Neural cell (in vitro differentiated cells): ENCODE measurements around the gene KIF13A. TPM values are rescaled to one million over a fixed set of nuclear protein-coding genes. Genes with fewer than 3 reads are reported as not detected.
A peak's percentile ranks its signal among the peaks of the same experiment; 100 is the strongest.

ENCODE experiments used
- H2AFZ ChIP-seq: fragments of 200-600, 300-800 bp; sonication (generic), shearing (Covaris generic); 2 replicates; pipeline ENCODE4 v1.6.0; 2014; ENCODE audit warnings: low read depth, mild to moderate bottlenecking, antibody characterized with exemption, low read length, moderate library complexity
- H3F3A ChIP-seq: fragments of 200-600 bp; shearing (Covaris generic); 2 replicates; pipeline ENCODE4 v1.6.1; 2016; ENCODE audit warnings: mild to moderate bottlenecking, moderate library complexity, mixed read lengths, antibody characterized with exemption, low read length; ENCODE audit not compliant: insufficient read depth, poor library complexity, severe bottlenecking
- H3K27ac ChIP-seq: fragments of 200-600, 300-800 bp; sonication (generic), shearing (Covaris generic); 2 replicates; pipeline ENCODE4 v1.5.1; 2014; ENCODE audit warnings: mild to moderate bottlenecking, low read length, moderate library complexity
- H3K27me3 ChIP-seq: fragments of 300-800, 200-600 bp; sonication (generic), shearing (Covaris generic); 2 replicates; pipeline ENCODE4 v1.6.0; 2014; ENCODE audit warnings: mild to moderate bottlenecking, low read depth, low read length, moderate library complexity; ENCODE audit not compliant: insufficient read depth
- H3K36me3 ChIP-seq: fragments of 300-800, 200-600 bp; sonication (generic), shearing (Covaris generic); 2 replicates; pipeline ENCODE4 v1.5.1; 2014; ENCODE audit warnings: mild to moderate bottlenecking, antibody characterized with exemption, low read length, moderate library complexity; ENCODE audit not compliant: insufficient read depth
- H3K4me2 ChIP-seq: fragments of 300-800, 200-600 bp; sonication (generic), shearing (Covaris generic); 2 replicates; pipeline ENCODE4 v1.6.0; 2014; ENCODE audit warnings: mild to moderate bottlenecking, low read length
- H3K4me3 ChIP-seq: fragments of 300-800, 200-600 bp; sonication (generic), shearing (Covaris generic); 2 replicates; pipeline ENCODE4 v1.5.1; 2014; ENCODE audit warnings: mild to moderate bottlenecking, low read length, moderate library complexity
- H3K79me2 ChIP-seq: fragments of 200-600 bp; shearing (Covaris generic); replicated peaks from 2 replicates; pipeline ENCODE4 v1.6.0; 2014; ENCODE audit warnings: mild to moderate bottlenecking, low read length, moderate library complexity; ENCODE audit not compliant: insufficient read depth
- H3K9ac ChIP-seq: fragments of 300-800, 200-600 bp; sonication (generic), shearing (Covaris generic); 2 replicates; pipeline ENCODE4 v1.6.1; 2016; ENCODE audit warnings: mild to moderate bottlenecking, low read length, mixed read lengths
- H3K9me2 ChIP-seq: fragments of 200-600 bp; shearing (Covaris generic); 2 replicates; pipeline ENCODE4 v1.6.1; 2016; ENCODE audit warnings: mild to moderate bottlenecking, low read length, mixed read lengths; ENCODE audit not compliant: insufficient read depth
- H3K9me3 ChIP-seq: fragments of 200-600, 300-800 bp; sonication (generic), shearing (Covaris generic); 2 replicates; pipeline ENCODE4 v1.6.1; 2016; ENCODE audit warnings: mild to moderate bottlenecking, mixed run types, low read length, moderate library complexity, mixed read lengths
- H4K20me1 ChIP-seq: fragments of 200-600 bp; shearing (Covaris generic); 2 replicates; pipeline ENCODE4 v1.6.1; 2016; ENCODE audit warnings: mild to moderate bottlenecking, mixed run types; ENCODE audit not compliant: insufficient read depth
- CTCF ChIP-seq: fragments of 450-650 bp; IDR thresholded peaks from 2 replicates; pipeline ENCODE4 v1.5.1; 2014; ENCODE audit warnings: antibody characterized with exemption, mild to moderate bottlenecking, moderate library complexity; ENCODE audit not compliant: poor library complexity, severe bottlenecking
- EZH2 ChIP-seq: fragments of 200-600, 300-800 bp; shearing (Covaris generic), sonication (generic); IDR thresholded peaks from 2 replicates; pipeline ENCODE4 v1.6.1; 2014; ENCODE audit warnings: antibody characterized with exemption, low read length, borderline replicate concordance, mild to moderate bottlenecking; ENCODE audit not compliant: insufficient read depth, poor library complexity, severe bottlenecking
- MXI1 ChIP-seq: fragments of 450-650 bp; conservative IDR thresholded peaks from 2 replicates; pipeline ENCODE4 v1.6.1; 2014; ENCODE audit warnings: antibody characterized with exemption, mild to moderate bottlenecking; ENCODE audit not compliant: poor library complexity, severe bottlenecking
- POLR2AphosphoS5 ChIP-seq: IDR thresholded peaks from 2 replicates; pipeline ENCODE4 v1.6.1; 2012
- RAD21 ChIP-seq: fragments of 450-650 bp; conservative IDR thresholded peaks from 2 replicates; pipeline ENCODE4 v1.6.1; 2014; ENCODE audit warnings: antibody characterized with exemption, mild to moderate bottlenecking, moderate library complexity
- SMC3 ChIP-seq: fragments of 450-650 bp; conservative IDR thresholded peaks from 2 replicates; pipeline ENCODE4 v1.6.1; 2014; ENCODE audit warnings: antibody characterized with exemption, mild to moderate bottlenecking, moderate library complexity; ENCODE audit not compliant: poor library complexity
- TAF1 ChIP-seq: IDR thresholded peaks from 2 replicates; pipeline ENCODE4 v1.6.1; 2012; ENCODE audit warnings: low read depth
- polyA plus RNA-seq: library from polyadenylated mRNA; depleted of rRNA; stranded (reverse); fragments of >200 nt; gene quantifications from 2 replicates; pipeline ENCODE4 v1.2.3, GENCODE V29; 2014

KIF13A gene
- polyA plus RNA-seq, 1 donor from 2014 or later = 9.4 TPM

DNA sequence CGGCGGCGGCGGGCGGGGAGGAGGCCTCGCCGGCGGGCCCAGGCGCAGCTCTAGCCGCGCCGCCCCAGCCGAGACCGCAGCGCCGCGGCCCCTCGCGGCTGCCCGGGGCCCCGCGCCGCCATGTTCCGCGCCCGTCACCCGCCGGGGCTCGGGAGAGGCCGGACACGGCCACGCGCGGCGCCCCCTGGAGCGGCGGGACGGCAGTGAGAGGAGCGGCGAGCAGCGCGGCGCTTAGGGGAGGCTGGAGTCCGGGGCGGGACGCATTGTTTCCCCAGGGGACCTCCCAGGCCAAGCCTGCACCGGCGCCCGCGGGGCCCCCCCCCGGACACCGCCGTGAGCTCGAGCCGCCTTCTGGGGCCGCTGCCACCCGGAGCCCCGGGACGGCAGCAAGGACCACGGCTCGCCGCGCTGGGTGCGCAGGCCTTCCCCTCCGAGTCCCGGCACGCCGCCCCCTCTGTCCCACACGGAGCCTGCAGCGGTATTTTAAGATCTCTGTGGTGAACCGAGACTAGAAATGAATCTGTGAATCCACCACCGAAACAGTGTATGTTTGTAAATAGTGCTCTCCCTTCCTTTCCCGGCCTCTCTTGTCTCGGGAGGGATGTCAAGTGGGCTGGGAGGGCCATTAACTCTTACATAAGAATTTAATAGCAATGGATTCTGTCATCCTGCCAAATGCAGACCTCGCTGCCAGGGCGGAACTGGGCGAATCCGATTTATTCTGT, 424 bp upstream of the KIF13A start:
- no peaks in the 10 kb centered on the region for H3K9me3 ChIP-seq
- no peaks in the 10 kb centered on the region for H3K27me3 ChIP-seq
- TF ChIP-seq TAF1 (no peak), SMC3 (peak; percentile 35), CTCF (peak; percentile 49), RAD21 (peak; percentile 37), MXI1 (peak; percentile 43)
- no peaks in the 10 kb centered on the region for H3F3A ChIP-seq
- peak overlapping the region; percentile 48 for H2AFZ ChIP-seq
- H3K4me2 ChIP-seq = peak overlapping the region; percentile 88
- H4K20me1 ChIP-seq = no peaks in the 10 kb centered on the region
- H3K36me3 ChIP-seq = no peaks in the 10 kb centered on the region
- H3K4me3 ChIP-seq = peak overlapping the region; percentile 82
- H3K27ac ChIP-seq = peak overlapping the region; percentile 51
- peaks cover 15% of the 10 kb centered on the region for H3K79me2 ChIP-seq
- H3K9me2 ChIP-seq = no peaks in the 10 kb centered on the region
- peak overlapping the region; percentile 73 for H3K9ac ChIP-seq

- Histone ChIP-seq H3K27me3 (no peaks in the 10 kb centered on the region), H4K20me1 (no peaks in the 10 kb centered on the region), H3K4me3 (peak overlapping the region; percentile 75), H3K9me3 (no peaks in the 10 kb centered on the region), H3K36me3 (no peaks in the 10 kb centered on the region), H3K9me2 (no peaks in the 10 kb centered on the region), H3K79me2 (peaks cover 15% of the 10 kb centered on the region), H3F3A (no peaks in the 10 kb centered on the region), H2AFZ (peak overlapping the region; percentile 19), H3K9ac (peak overlapping the region; percentile 57), H3K27ac (no peak overlapping the region), H3K4me2 (no peak overlapping the region)
- TF ChIP-seq RAD21 (peak; percentile 34), SMC3 (peak; percentile 15), CTCF (no peak)
Measured at GRCh38 chr6:17986656-17987446, 584 bp downstream of the KIF13A start.

- TF ChIP-seq EZH2 (no peak), POLR2AphosphoS5 (no peak)
Measured at GRCh38 chr6:17985934-17986655, 1.3 kb downstream of the KIF13A start.

More at GRCh38 chr6:17985934-17986655, 1.3 kb downstream of the KIF13A start:
- peak overlapping the region; percentile 57 for H3K9ac ChIP-seq
- H2AFZ ChIP-seq = peak overlapping the region; percentile 19
- no peaks in the 10 kb centered on the region for H3K36me3 ChIP-seq
- no peak overlapping the region for H3K27ac ChIP-seq
- peaks cover 15% of the 10 kb centered on the region for H3K79me2 ChIP-seq
- peak overlapping the region; percentile 75 for H3K4me3 ChIP-seq
- no peaks in the 10 kb centered on the region for H4K20me1 ChIP-seq
- H3K9me2 ChIP-seq = no peaks in the 10 kb centered on the region
- H3F3A ChIP-seq = no peaks in the 10 kb centered on the region
- no peak overlapping the region for H3K4me2 ChIP-seq
- H3K9me3 ChIP-seq = no peaks in the 10 kb centered on the region
- no peaks in the 10 kb centered on the region for H3K27me3 ChIP-seq
